Stimulated activated naive CD8-positive, alpha-beta T cell treated with anti-CD3 and anti-CD28 coated beads, Interleukin-15, amount 100 ng/mL, for 72 hours (primary cell): ENCODE measurements around the gene SLC6A3.

ENCODE experiments used
- ATAC-seq: fragments of 150-1000 bp; cut with Tn5 transposase; 2 replicates; pipeline ENCODE4 v1.10.0; 2021; ENCODE audit warnings: mild to moderate bottlenecking, moderate library complexity
- DNase-seq, 2 donors: peaks; one replicate each; pipeline ENCODE4 v3.0.0; 2021 to 2022
- H3K27ac Mint-ChIP-seq, 2 donors: one replicate each; pipeline ENCODE4 v1.8.0; 2022; ENCODE audit warnings: mild to moderate bottlenecking in 2 of 2, mixed read lengths in 2 of 2, moderate library complexity in 2 of 2
- H3K27me3 Mint-ChIP-seq: one replicate; pipeline ENCODE4 v1.8.0; 2022; ENCODE audit warnings: mixed read lengths
- H3K4me1 Mint-ChIP-seq: one replicate; pipeline ENCODE4 v1.8.0; 2022; ENCODE audit warnings: mild to moderate bottlenecking, mixed read lengths
- H3K4me3 Mint-ChIP-seq, 2 donors: one replicate each; pipeline ENCODE4 v1.8.0; 2022; ENCODE audit warnings: mild to moderate bottlenecking in 2 of 2, mixed read lengths in 2 of 2, moderate library complexity in 1 of 2
- H3K9me3 Mint-ChIP-seq, 2 donors: one replicate each; pipeline ENCODE4 v1.8.0; 2022; ENCODE audit warnings: mixed read lengths in 2 of 2

SLC6A3 gene

DNA sequence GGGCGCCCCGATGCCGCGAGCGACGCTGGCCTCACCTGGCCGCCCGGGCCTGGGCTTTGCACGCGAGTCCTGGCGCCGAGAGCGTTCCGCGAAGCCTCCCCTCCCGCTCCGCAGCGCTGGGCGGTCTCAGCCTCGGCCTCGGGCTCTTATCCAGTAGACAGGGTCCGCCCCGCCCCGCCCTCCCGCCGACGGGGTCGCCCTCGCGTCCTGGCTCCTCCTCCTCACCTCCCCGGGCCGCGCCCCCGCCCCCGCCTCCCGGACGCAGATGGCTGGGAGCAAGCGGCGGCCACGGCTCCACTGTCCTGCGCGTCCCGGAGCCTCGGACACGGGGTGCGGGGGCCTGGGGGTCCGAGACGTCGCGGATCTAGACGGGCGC, at the start of gene SLC6A3:
TSS of gene SLC6A3 (minus strand) at position 128 of the 376 bp plus-strand sequence. CDS start 2,243 bp downstream, outside the sequence.
- no peak for DNase-seq
- Mint-ChIP-seq H3K27me3 (peaks cover 87% of the 10 kb centered on the region), H3K9me3 (peaks cover under 1 to 3% of the 10 kb centered on the region in 2 donors), H3K4me3 (peak within 1 kb of the TSS; percentile 17 to 64), H3K4me1 (peaks cover 40% of the 10 kb centered on the region), H3K27ac (no peak within 1 kb of the TSS)
- no peak for ATAC-seq

GRCh38 chr5:1493941-1494340, 48.7 kb upstream of the SLC6A3 start:
- H3K4me1 Mint-ChIP-seq, result peaks cover 96% of the 10 kb centered on the region
- H3K27ac Mint-ChIP-seq, result peak overlapping the region in 1 of 2 donors; percentile 67
- ATAC-seq, result no peak
- peak overlapping the region in 1 of 2 donors; percentile 54 for H3K4me3 Mint-ChIP-seq
- no peaks in the 10 kb centered on the region for H3K9me3 Mint-ChIP-seq
- no peak for DNase-seq
- no peaks in the 10 kb centered on the region for H3K27me3 Mint-ChIP-seq

GRCh38 chr5:1493413-1493812, 48.2 kb upstream of the SLC6A3 start:
- Mint-ChIP-seq H3K9me3 (no peaks in the 10 kb centered on the region), H3K4me1 (peaks cover 99% of the 10 kb centered on the region)
- DNase-seq, result no peak

GRCh38 chr5:1492757-1493156, 47.5 kb upstream of the SLC6A3 start:
- no peak overlapping the region for H3K27ac Mint-ChIP-seq
- H3K4me3 Mint-ChIP-seq, result peak overlapping the region in 1 of 2 donors; percentile 54
- DNase-seq, result peak in 1 of 2 donors; percentile 46
- H3K9me3 Mint-ChIP-seq, result no peaks in the 10 kb centered on the region
- no peaks in the 10 kb centered on the region for H3K27me3 Mint-ChIP-seq
- ATAC-seq, result peak; percentile 53
- peaks cover 100% of the 10 kb centered on the region for H3K4me1 Mint-ChIP-seq

More at GRCh38 chr5:1493413-1493812, 48.2 kb upstream of the SLC6A3 start:
- no peaks in the 10 kb centered on the region for H3K27me3 Mint-ChIP-seq
- H3K27ac Mint-ChIP-seq, result no peak overlapping the region
- ATAC-seq, result no peak
- peak overlapping the region in 1 of 2 donors; percentile 54 for H3K4me3 Mint-ChIP-seq

DNA sequence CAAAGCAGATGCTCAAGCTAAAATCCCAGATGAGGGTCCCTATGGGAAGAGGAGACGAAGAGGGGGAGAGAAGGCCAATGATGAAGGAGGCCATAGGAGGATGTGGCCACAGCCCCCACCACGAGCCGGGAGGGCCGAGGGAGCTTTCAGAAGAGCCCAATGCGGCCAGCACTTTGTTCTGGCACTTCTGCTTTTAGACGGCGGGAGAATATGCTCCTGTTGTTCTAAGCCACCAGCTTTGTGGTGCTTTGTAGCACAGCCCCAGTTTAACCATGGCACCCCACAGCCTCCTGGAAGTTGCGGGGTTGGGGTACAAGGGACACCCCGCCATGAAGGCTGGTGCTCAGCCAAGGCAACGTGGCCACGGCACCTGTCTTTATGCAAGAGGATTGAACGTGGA, 45.1 kb upstream of the SLC6A3 start:
- Mint-ChIP-seq H3K27me3 (no peaks in the 10 kb centered on the region), H3K4me1 (peaks cover 100% of the 10 kb centered on the region), H3K9me3 (no peaks in the 10 kb centered on the region), H3K27ac (no peak overlapping the region), H3K4me3 (no peak overlapping the region)
- ATAC-seq, result no peak
- no peak for DNase-seq

GRCh38 chr5:1489754-1490153, 44.5 kb upstream of the SLC6A3 start:
- H3K4me3 Mint-ChIP-seq, result peak overlapping the region; percentile 62 to 75
- peaks cover 100% of the 10 kb centered on the region for H3K4me1 Mint-ChIP-seq

GRCh38 chr5:1488882-1489680, 43.8 kb upstream of the SLC6A3 start:
- ATAC-seq, result peak; percentile 83
- H3K4me1 Mint-ChIP-seq, result peaks cover 97% of the 10 kb centered on the region

More at GRCh38 chr5:1489754-1490153, 44.5 kb upstream of the SLC6A3 start:
- DNase-seq, result no peak
- Mint-ChIP-seq H3K27ac (no peak overlapping the region), H3K27me3 (no peaks in the 10 kb centered on the region), H3K9me3 (no peaks in the 10 kb centered on the region)
- no peak for ATAC-seq

DNA sequence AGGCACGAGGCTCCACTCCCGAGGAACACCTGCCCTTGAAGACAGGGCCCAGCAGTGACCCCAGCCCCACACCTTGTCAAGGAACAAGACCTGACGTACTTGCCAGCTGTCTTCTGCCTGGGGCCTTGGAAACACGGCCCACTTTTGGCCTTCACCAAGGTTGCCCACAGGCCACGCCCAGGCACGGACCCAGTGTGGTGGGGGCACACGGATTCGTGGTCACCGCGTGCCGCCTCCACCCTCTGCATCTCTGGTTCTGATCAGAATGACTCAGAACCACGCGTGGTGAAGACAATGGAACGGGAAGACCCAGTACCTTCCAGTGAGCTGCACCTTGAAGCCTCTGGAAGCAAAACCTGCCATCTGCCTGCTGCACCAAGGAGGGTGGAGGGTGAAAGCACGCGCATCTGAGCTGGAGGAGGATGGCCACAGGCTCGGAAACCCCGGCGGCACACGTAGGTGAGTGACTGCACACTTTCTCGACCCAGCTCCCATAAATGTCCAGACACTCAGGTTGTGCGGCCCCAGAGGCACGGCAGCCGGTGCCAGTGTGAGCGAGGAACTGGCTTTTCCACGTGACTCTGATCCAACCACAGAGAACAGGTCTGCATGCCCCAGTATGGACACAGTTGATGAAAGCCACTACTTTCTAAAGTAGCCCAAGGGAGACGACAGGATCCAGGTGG, 42.0 kb upstream of the SLC6A3 start:
- no peak for ATAC-seq
- Mint-ChIP-seq H3K27me3 (no peaks in the 10 kb centered on the region), H3K9me3 (no peaks in the 10 kb centered on the region), H3K4me3 (no peak overlapping the region), H3K27ac (peak overlapping the region in 1 of 2 donors; percentile 48), H3K4me1 (peaks cover 78% of the 10 kb centered on the region)
- no peak for DNase-seq

More at GRCh38 chr5:1488882-1489680, 43.8 kb upstream of the SLC6A3 start:
- Mint-ChIP-seq H3K27ac (peak overlapping the region; percentile 33 to 48), H3K9me3 (no peaks in the 10 kb centered on the region), H3K27me3 (no peaks in the 10 kb centered on the region), H3K4me3 (peak overlapping the region; percentile 62 to 75)
- DNase-seq, result peak; percentile 47 to 62

- peaks cover 74% of the 10 kb centered on the region for H3K4me1 Mint-ChIP-seq
- no peak for DNase-seq
- ATAC-seq, result no peak
- peak overlapping the region in 1 of 2 donors; percentile 69 for H3K27ac Mint-ChIP-seq
- no peak overlapping the region for H3K4me3 Mint-ChIP-seq
- H3K9me3 Mint-ChIP-seq, result no peaks in the 10 kb centered on the region
- H3K27me3 Mint-ChIP-seq, result no peaks in the 10 kb centered on the region
Measured at GRCh38 chr5:1486271-1486670, 41.0 kb upstream of the SLC6A3 start.

GRCh38 chr5:1485579-1486118, 40.4 kb upstream of the SLC6A3 start:
- Mint-ChIP-seq H3K27me3 (no peaks in the 10 kb centered on the region), H3K27ac (peak overlapping the region in 1 of 2 donors; percentile 86), H3K9me3 (no peaks in the 10 kb centered on the region), H3K4me1 (peaks cover 69% of the 10 kb centered on the region), H3K4me3 (no peak overlapping the region)
- DNase-seq (no peak), ATAC-seq (no peak)

GRCh38 chr5:1484730-1485578, 39.7 kb upstream of the SLC6A3 start:
- peak overlapping the region; percentile 86 for H3K27ac Mint-ChIP-seq
- peaks cover 69% of the 10 kb centered on the region for H3K4me1 Mint-ChIP-seq
- peak overlapping the region in 1 of 2 donors; percentile 66 for H3K4me3 Mint-ChIP-seq
- DNase-seq (peak in 1 of 2 donors; percentile 31), ATAC-seq (no peak)
- no peaks in the 10 kb centered on the region for H3K27me3 Mint-ChIP-seq
- no peaks in the 10 kb centered on the region for H3K9me3 Mint-ChIP-seq

DNA sequence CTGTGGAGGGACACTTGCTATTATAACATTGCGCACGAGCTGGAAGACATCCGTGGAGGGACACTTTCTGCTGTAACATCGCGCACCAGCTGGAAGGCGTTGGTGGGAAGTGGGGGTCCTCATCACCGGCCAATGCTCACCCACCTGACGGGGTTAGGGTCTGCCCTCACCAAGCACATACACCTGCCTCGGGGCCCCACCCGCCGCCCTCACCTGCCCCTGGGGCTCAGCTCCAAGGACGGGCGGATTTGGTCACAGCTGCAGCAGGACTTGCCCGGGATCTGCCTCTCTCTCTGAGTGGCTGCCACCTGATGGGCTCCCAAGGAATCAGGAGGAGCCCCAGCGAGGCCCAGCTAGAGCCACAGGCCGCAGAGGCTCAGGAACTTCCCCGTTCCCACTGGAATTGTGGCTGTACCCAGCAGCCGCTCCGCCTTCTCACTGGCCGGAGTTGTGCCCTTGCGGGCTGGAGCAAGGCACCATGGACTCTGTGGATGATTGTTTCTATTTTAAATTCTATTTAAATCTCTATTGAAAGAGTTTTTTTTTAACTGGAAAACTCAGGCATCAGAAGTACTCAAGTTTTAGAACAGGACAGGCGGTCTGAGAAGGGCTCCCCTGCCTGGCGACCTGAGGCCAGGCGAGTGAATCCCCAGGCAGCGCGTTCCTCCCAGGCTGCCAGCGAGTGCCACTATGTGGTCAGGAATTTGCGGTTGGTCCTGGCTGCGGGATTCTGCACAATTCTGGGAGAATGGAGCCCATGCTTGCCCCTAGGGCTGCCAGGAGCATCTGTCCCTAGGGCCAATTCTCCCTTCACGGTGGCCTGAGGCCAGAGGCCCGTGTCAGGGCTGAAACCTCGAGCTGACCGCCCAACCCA, 38.9 kb upstream of the SLC6A3 start:
- Mint-ChIP-seq H3K4me3 (no peak overlapping the region), H3K9me3 (no peaks in the 10 kb centered on the region), H3K27ac (no peak overlapping the region), H3K27me3 (no peaks in the 10 kb centered on the region), H3K4me1 (peaks cover 64% of the 10 kb centered on the region)
- DNase-seq (no peak), ATAC-seq (no peak)

GRCh38 chr5:1483064-1483463, 37.8 kb upstream of the SLC6A3 start:
- peak overlapping the region in 1 of 2 donors; percentile 50 for H3K27ac Mint-ChIP-seq

DNA sequence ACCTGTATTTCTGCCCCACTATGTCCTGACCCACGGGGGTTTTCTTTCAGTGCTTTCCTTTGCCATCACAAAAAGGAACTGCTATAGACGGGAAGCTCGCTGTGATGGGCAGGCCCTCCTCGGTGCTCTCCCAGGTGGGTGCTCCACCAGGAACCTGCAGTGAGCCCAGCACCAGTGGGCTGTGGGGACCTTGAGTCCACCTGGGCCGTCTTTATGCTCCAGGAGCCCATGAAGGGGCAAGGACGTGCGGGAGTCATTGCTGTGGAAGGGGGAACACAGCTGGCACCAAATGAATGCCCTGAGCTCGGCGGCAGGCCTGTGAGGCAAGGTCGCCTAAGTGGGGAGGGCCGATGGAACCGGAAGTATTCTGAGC, 36.7 kb upstream of the SLC6A3 start:
- DNase-seq (no peak), ATAC-seq (no peak)
- Mint-ChIP-seq H3K4me3 (no peak overlapping the region), H3K9me3 (no peaks in the 10 kb centered on the region), H3K27me3 (no peaks in the 10 kb centered on the region), H3K27ac (no peak overlapping the region), H3K4me1 (peaks cover 43% of the 10 kb centered on the region)

More at GRCh38 chr5:1483064-1483463, 37.8 kb upstream of the SLC6A3 start:
- H3K4me3 Mint-ChIP-seq, result no peak overlapping the region
- peaks cover 54% of the 10 kb centered on the region for H3K4me1 Mint-ChIP-seq
- DNase-seq, result no peak
- H3K9me3 Mint-ChIP-seq, result no peaks in the 10 kb centered on the region
- no peaks in the 10 kb centered on the region for H3K27me3 Mint-ChIP-seq
- ATAC-seq, result no peak
